K562 (cell line): ENCODE data around the gene FEZF1. TPM values are rescaled to one million over a fixed set of nuclear protein-coding genes. Genes with fewer than 3 reads are reported as not detected.

Experiments
- ATAC-seq: fragments of 200-7000 bp; cut with Tn5 transposase; 3 replicates; pipeline ENCODE4 v1.9.1; 2020; ENCODE audit warnings: moderate library complexity
- BruUV-seq: library from RNA; stranded (reverse); fragments of 400-500 nt; replicated peaks from 2 replicates; lab custom pipeline; 2021; lab: Mats Ljungman, UMichigan
- CTCF ChIA-PET: fragments of 300-600 bp; formaldehyde crosslinking; extraction: SDS; loops from one replicate; lab custom pipeline; 2021; ENCODE audit warnings: low intra/inter-chr PET ratio; lab: Yijun Ruan, JAX
- POLR2A ChIA-PET: fragments of 300-600, 350-650 bp; sonication (Branson Sonifier 250); formaldehyde crosslinking; extraction: SDS; loops from one replicate; lab custom pipeline; 2021; ENCODE audit warnings: antibody characterized with exemption, inconsistent platforms; lab: Yijun Ruan, JAX
- DNase-seq, 4 experiments: peaks; one replicate each; pipeline versions ENCODE4 v3.0.0 to v3.0.0-alpha.2; 2011 to 2018; ENCODE audit warnings: low spot score in 3 of 4, mixed read lengths in 3 of 4; ENCODE audit errors: extremely low read depth in 1 of 4
- FAIRE-seq: peaks from 2 replicates; lab custom pipeline; 2011; peaks lifted over from hg19 to GRCh38; lab: Jason Lieb, UNC
- H2AFZ ChIP-seq: 2 replicates; pipeline ENCODE4 v1.6.0; 2011; ENCODE audit warnings: low read depth, low read length, control low read depth, inconsistent platforms
- H3K27ac ChIP-seq: fragments of 200-600 bp; 3 replicates; pipeline ENCODE4 v1.8.0; 2011; ENCODE audit warnings: low read depth, mild to moderate bottlenecking, control low read depth, inconsistent platforms, low read length, moderate library complexity, mixed read lengths; ENCODE audit errors: extremely low read depth
- H3K27me3 ChIP-seq, 2 experiments: fragments of 300-600 bp in 1 of 2; 2 replicates in 1 of 2; 3 replicates in 1 of 2; pipeline versions ENCODE4 v1.6.0 to v1.8.0; 2011; ENCODE audit warnings: inconsistent platforms in 2 of 2, low read length in 2 of 2, mild to moderate bottlenecking in 1 of 2, mixed read lengths in 1 of 2, moderate library complexity in 1 of 2; ENCODE audit not compliant: control insufficient read depth in 2 of 2, insufficient read depth in 2 of 2
- H3K36me3 ChIP-seq: fragments of 300-600 bp; 3 replicates; pipeline ENCODE4 v1.8.0; 2011; ENCODE audit warnings: mild to moderate bottlenecking, low read length, inconsistent platforms; ENCODE audit not compliant: control insufficient read depth, insufficient read depth
- H3K4me1 ChIP-seq, 2 experiments: fragments of 200-600 bp in 1 of 2; replicated peaks in 1 of 2; 2 replicates in 1 of 2; 3 replicates in 1 of 2; pipeline versions ENCODE4 v1.5.1 to v1.8.0; 2011; ENCODE audit warnings: inconsistent platforms in 2 of 2, low read length in 2 of 2, mild to moderate bottlenecking in 1 of 2, mixed read lengths in 1 of 2, moderate library complexity in 1 of 2; ENCODE audit not compliant: control insufficient read depth in 2 of 2, insufficient read depth in 2 of 2
- H3K4me2 ChIP-seq: 2 replicates; pipeline ENCODE4 v1.6.1; 2011; ENCODE audit warnings: low read length, control low read depth, inconsistent platforms, mixed read lengths; ENCODE audit not compliant: insufficient read depth
- H3K4me3 ChIP-seq: fragments of 200-600 bp; sonication (generic), shearing (Covaris generic); 2 replicates; pipeline ENCODE4 v1.5.1; 2016; ENCODE audit warnings: control low read depth, inconsistent platforms
- H3K79me2 ChIP-seq: fragments of 200-600 bp; 3 replicates; pipeline ENCODE4 v1.8.0; 2011; ENCODE audit warnings: low read length, inconsistent platforms; ENCODE audit not compliant: control insufficient read depth, insufficient read depth
- H3K9ac ChIP-seq, 2 experiments: 2 replicates each; pipeline versions ENCODE4 v1.6.0 to v1.6.1; 2011; ENCODE audit warnings: low read depth in 2 of 2, low read length in 2 of 2, control low read depth in 1 of 2, inconsistent platforms in 1 of 2, mild to moderate bottlenecking in 1 of 2, mixed read lengths in 1 of 2; ENCODE audit not compliant: insufficient read depth in 1 of 2
- H3K9me1 ChIP-seq: one replicate; pipeline ENCODE4 v1.6.0; 2011; ENCODE audit warnings: inconsistent platforms, mild to moderate bottlenecking, low read length, moderate library complexity; ENCODE audit not compliant: control insufficient read depth, insufficient read depth
- H3K9me3 ChIP-seq: replicated peaks from 2 replicates; pipeline ENCODE4 v1.5.1; 2011; ENCODE audit warnings: low read depth, low read length, inconsistent platforms; ENCODE audit not compliant: control insufficient read depth, insufficient read depth
- H4K20me1 ChIP-seq: replicated peaks from 2 replicates; pipeline ENCODE4 v1.6.1; 2011; ENCODE audit warnings: low read length, inconsistent platforms, mixed read lengths; ENCODE audit not compliant: control insufficient read depth, insufficient read depth
- CCAR2 ChIP-seq: fragments of 200-400 bp; formaldehyde crosslinking; IDR thresholded peaks from 2 replicates; pipeline ENCODE4 v1.6.1; 2017; ENCODE audit warnings: mild to moderate bottlenecking, low read depth, low read length
- CHCHD3 ChIP-seq: fragments of 250-450 bp; sonication (Bioruptor Pico); IDR thresholded peaks from 2 replicates; pipeline ENCODE4 v2.1.2; 2022; ENCODE audit warnings: mild to moderate bottlenecking
- FOXA1 ChIP-seq: fragments of 450-650 bp; IDR thresholded peaks from 2 replicates; pipeline ENCODE4 v1.6.1; 2016; ENCODE audit warnings: mild to moderate bottlenecking, borderline replicate concordance
- NCOA2 ChIP-seq, 2 experiments: fragments of 450-650 bp; IDR thresholded peaks; 2 replicates each; pipeline ENCODE4 v1.6.1; 2018; ENCODE audit warnings: mild to moderate bottlenecking in 2 of 2, moderate library complexity in 1 of 2; ENCODE audit not compliant: partially characterized antibody in 2 of 2
- RBM14 ChIP-seq: fragments of 200-400 bp; formaldehyde crosslinking; IDR thresholded peaks from 2 replicates; pipeline ENCODE4 v1.6.1; 2018; ENCODE audit warnings: low read depth, mild to moderate bottlenecking, low read length, moderate library complexity, borderline replicate concordance; ENCODE audit not compliant: insufficient read depth
- SNIP1 ChIP-seq: fragments of 450-650 bp; IDR thresholded peaks from 2 replicates; pipeline ENCODE4 v1.7.1; 2017; ENCODE audit warnings: low read depth, mild to moderate bottlenecking
- STAT5A ChIP-seq: IDR thresholded peaks from 2 replicates; pipeline ENCODE4 v1.6.1; 2012; ENCODE audit warnings: low read length, inconsistent platforms, borderline replicate concordance
- ZBTB40 ChIP-seq, 2 experiments: fragments of 450-650 bp in 1 of 2; sonication (generic) in 1 of 2; formaldehyde crosslinking in 1 of 2; IDR thresholded peaks; 2 replicates each; pipeline versions ENCODE4 v1.7.1 to v1.9.0; 2016 to 2022; ENCODE audit warnings: inconsistent platforms in 1 of 2, mild to moderate bottlenecking in 1 of 2, missing genetic modification reagents in 1 of 2
- ZBTB9 ChIP-seq: fragments of 450-650 bp; formaldehyde crosslinking; IDR thresholded peaks from 2 replicates; pipeline ENCODE4 v1.4.0; 2020; ENCODE audit warnings: mild to moderate bottlenecking, moderate library complexity
- ZC3H11A ChIP-seq: IDR thresholded peaks from 2 replicates; pipeline ENCODE4 v1.6.1; 2012; ENCODE audit warnings: low read depth, low read length, improper control_type of control experiment
- ZNF57 ChIP-seq: fragments of 450-650 bp; formaldehyde crosslinking; IDR thresholded peaks from 2 replicates; pipeline ENCODE4 v1.4.0; 2020; ENCODE audit warnings: mild to moderate bottlenecking, moderate library complexity
- WGBS: fragments of 100-300 bp; shearing (Covaris generic); methylation state at CpG from one replicate; pipeline ENCODE4 v1.1.6; 2016; ENCODE audit warnings: low coverage, mixed read lengths; ENCODE audit not compliant: insufficient coverage; ENCODE audit errors: missing lambda C conversion rate; 5-methylcytosine and 5-hydroxymethylcytosine counted together
- in situ Hi-C: fragments of 300-500 bp; cut with MboI; formaldehyde crosslinking; loops from 4 replicates; pipeline ENCODE4 v1.15.0; 2018; ENCODE audit warnings: inconsistent platforms, mixed read lengths
- intact Hi-C: fragments of 100-400 bp; cut with micrococcal nuclease; formaldehyde crosslinking; loops from 2 replicates; pipeline ENCODE4 v1.14.2; 2022
- polyA plus RNA-seq, 8 experiments: library from polyadenylated mRNA; depleted of rRNA in 4 of 8; stranded (reverse) in 5 of 8; unstranded in 3 of 8; fragments of >200 nt; fragmentation: Nextera tagmentation in 2 of 8; fragmentation: Illumina TruSeq in 1 of 8; extraction: Ambion mirVana in 2 of 8; extraction: Trizol in 1 of 8; gene quantifications; 2 replicates each; pipeline versions ENCODE4 v1.2.1 to v1.2.3, GENCODE V29; 2011 to 2014; ENCODE audit warnings: inconsistent platforms in 1 of 8, missing spikeins in 1 of 8
- total RNA-seq, 7 experiments: library from RNA; depleted of rRNA in 6 of 7; stranded (reverse); fragments of >200 nt in 6 of 7; fragmentation: Illumina TruSeq in 2 of 7; extraction: Trizol in 2 of 7; gene quantifications; 2 replicates each; pipeline versions ENCODE4 v1.2.1 to v1.2.3, GENCODE V29; 2011 to 2021; ENCODE audit warnings: low replicate concordance in 1 of 7

The FEZF1 gene
- total and polyA plus RNA-seq, 9 of the 15 experiments (the other 6 are each of a cell fraction or from before 2014, with no cell fraction given), result not detected

- peaks cover 0 to 14% of the 10 kb centered on the region in 2 experiments; a peak in 1 of 5 replicates for H3K4me1 ChIP-seq
- no peak overlapping the region for H2AFZ ChIP-seq
- ChIA-PET POLR2A (no interaction called here), CTCF (no interaction called here)
- BruUV-seq, result no TSS peak
- ATAC-seq (no peak; the same call in 2 of the 3 replicates), DNase-seq (no peak), FAIRE-seq (no peak)
- no peak overlapping the region for H3K4me3 ChIP-seq
- no peaks in the 10 kb centered on the region for H3K36me3 ChIP-seq
- intact Hi-C loops (no loop called here), in situ Hi-C loops (no loop called here)
- no peak overlapping the region for H3K27ac ChIP-seq
- H3K27me3 ChIP-seq, result peaks cover 8 to 50% of the 10 kb centered on the region in 2 experiments; a peak in 4 of 5 replicates
- WGBS, result 0% methylated on average over 12 of the region's 12 CpGs
- H3K9me3 ChIP-seq, result no peaks in the 10 kb centered on the region
- H3K9me1 ChIP-seq, result no peaks in the 10 kb centered on the region
- H3K9ac ChIP-seq, result no peak overlapping the region
- H4K20me1 ChIP-seq, result no peaks in the 10 kb centered on the region
- no peak overlapping the region for H3K4me2 ChIP-seq
- H3K79me2 ChIP-seq, result no peaks in the 10 kb centered on the region
- TF ChIP-seq ZBTB40 (IDR thresholded peaks at IDR 0.05) (no peak), ZBTB40 (CRISPR knock-in tag; IDR thresholded peaks at IDR 0.05) (no peak), CHCHD3 (CRISPR knock-in tag) (no peak), ZNF57 (no peak), ZBTB9 (CRISPR knock-in tag) (no peak), CCAR2 (no peak), RBM14 (no peak), ZC3H11A (no peak), FOXA1 (no peak), STAT5A (no peak), SNIP1 (no peak), NCOA2 (IDR thresholded peaks at IDR 0.05; ENCODE audit: partially characterized antibody in 2 of 2) (no peak)
Measured at GRCh38 chr7:122311050-122311700, 6.6 kb upstream of the FEZF1 start.
